C4-2B (cell line): Measurements from ENCODE around the gene TULP4.

ENCODE experiments used
- ZFX ChIP-seq: fragments of 450-650 bp; IDR thresholded peaks from 2 replicates; pipeline ENCODE4 v1.6.1; 2017
- TF ChIP-seq, protein P1 (sequence below): fragments of 450-650 bp; conservative IDR thresholded peaks from 2 replicates; pipeline ENCODE4 v1.5.1; 2017; ENCODE audit warnings: mild to moderate bottlenecking

GRCh38 chr6:158329531-158329930 lies 17.3 kb downstream of the TULP4 start:
- TF ChIP-seq, protein P1, sequence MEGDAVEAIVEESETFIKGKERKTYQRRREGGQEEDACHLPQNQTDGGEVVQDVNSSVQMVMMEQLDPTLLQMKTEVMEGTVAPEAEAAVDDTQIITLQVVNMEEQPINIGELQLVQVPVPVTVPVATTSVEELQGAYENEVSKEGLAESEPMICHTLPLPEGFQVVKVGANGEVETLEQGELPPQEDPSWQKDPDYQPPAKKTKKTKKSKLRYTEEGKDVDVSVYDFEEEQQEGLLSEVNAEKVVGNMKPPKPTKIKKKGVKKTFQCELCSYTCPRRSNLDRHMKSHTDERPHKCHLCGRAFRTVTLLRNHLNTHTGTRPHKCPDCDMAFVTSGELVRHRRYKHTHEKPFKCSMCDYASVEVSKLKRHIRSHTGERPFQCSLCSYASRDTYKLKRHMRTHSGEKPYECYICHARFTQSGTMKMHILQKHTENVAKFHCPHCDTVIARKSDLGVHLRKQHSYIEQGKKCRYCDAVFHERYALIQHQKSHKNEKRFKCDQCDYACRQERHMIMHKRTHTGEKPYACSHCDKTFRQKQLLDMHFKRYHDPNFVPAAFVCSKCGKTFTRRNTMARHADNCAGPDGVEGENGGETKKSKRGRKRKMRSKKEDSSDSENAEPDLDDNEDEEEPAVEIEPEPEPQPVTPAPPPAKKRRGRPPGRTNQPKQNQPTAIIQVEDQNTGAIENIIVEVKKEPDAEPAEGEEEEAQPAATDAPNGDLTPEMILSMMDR: no peak
- TF ChIP-seq ZFX: no peak
